ENCODE data around the gene SCN5A. TPM values are rescaled to one million over a fixed set of nuclear protein-coding genes. Genes with fewer than 3 reads are reported as not detected.

SCN5A gene
- total RNA-seq, 1 experiment from 2014 or later: 0.69 TPM

DNA sequence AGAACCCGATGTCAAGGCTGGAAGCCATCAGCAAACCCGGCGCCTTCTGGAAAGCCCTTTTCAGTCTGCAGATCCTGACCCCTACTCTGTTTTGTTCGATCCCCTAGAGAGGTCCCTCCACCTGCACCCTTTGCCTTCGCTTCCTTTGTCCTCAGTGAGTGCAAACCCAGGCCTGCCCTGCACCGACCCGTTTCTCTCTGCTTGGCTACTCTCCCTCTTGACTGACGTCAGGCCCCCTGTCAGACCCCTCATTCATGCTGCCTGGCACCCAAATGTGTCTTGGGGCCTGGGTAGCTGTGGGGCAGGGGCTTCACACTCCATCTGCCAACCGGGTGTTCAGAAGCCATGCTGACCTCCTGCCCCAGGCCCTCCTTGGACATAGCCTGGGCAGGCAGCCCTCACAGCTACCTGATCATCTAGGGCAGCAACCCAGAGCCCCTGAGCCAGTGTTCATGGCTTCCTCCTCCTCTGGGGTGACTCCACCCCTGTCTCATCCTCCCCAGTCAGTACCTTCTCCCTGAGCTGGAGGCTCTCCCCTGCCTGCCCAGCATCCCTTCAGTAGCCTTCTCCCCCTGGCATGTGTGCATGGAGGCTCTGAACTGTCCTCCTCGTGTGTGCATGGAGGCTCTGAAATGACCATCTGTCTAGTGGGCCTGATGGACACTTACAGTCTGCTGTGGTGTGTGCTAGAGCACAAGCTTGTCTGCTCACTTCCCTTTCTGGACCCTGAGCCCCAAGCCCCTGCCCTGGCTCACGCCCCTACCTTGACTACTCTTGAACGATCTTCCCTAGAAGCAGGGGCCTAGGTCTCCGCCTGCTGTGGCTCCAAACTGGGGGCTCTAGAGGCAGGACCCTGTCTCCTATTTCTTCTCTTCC is 83.9 kb downstream of the SCN5A start:
- CTCF ChIA-PET: no interaction called here
- TF ChIP-seq TCF7L2 (IDR thresholded peaks at IDR 0.05; ENCODE audit: low read depth, low read length) (no peak), POLR2AphosphoS5 (IDR thresholded peaks at IDR 0.05; ENCODE audit: low read depth, low read length) (no peak), REST (IDR thresholded peaks at IDR 0.05; ENCODE audit: insufficient read depth in 1 of 2, low read depth in 2 of 2, low read length in 1 of 2) (no peak), SIN3A (IDR thresholded peaks at IDR 0.05; ENCODE audit: borderline replicate concordance, insufficient read depth, low read depth, low read length) (no peak)
- intact Hi-C loops (cut with micrococcal nuclease; ENCODE audit: unreplicated experiment): no loop called here
- POLR2A ChIA-PET: no interaction called here
- Histone ChIP-seq H3K36me3 (ENCODE audit: control insufficient read depth, insufficient read depth, low read length) (no peaks in the 10 kb centered on the region), H3K4me1 (ENCODE audit: control insufficient read depth, insufficient read depth, low read length) (no peaks in the 10 kb centered on the region), H3K4me3 (ENCODE audit: low read depth in 2 of 2, low read length in 2 of 2) (no peak overlapping the region), H3K9me3 (ENCODE audit: control insufficient read depth, insufficient read depth, low read depth, low read length) (no peaks in the 10 kb centered on the region), H3K27ac (ENCODE audit: low read length) (no peak overlapping the region), H3K27me3 (ENCODE audit: control insufficient read depth, insufficient read depth, low read length) (no peaks in the 10 kb centered on the region; the same call in 1 of the 2 replicates)
- no peak for DNase-seq (ENCODE audit: low read depth, low spot score)
- no peak; the same call in 1 of the 2 replicates for ATAC-seq
- no TSS peak for BruUV-seq (replicated peaks)
- in situ Hi-C loops (cut with HindIII; ENCODE audit: low pct_unique_long_range_greater_than_20kb, low sequenced_read_pairs): no loop called here

DNA sequence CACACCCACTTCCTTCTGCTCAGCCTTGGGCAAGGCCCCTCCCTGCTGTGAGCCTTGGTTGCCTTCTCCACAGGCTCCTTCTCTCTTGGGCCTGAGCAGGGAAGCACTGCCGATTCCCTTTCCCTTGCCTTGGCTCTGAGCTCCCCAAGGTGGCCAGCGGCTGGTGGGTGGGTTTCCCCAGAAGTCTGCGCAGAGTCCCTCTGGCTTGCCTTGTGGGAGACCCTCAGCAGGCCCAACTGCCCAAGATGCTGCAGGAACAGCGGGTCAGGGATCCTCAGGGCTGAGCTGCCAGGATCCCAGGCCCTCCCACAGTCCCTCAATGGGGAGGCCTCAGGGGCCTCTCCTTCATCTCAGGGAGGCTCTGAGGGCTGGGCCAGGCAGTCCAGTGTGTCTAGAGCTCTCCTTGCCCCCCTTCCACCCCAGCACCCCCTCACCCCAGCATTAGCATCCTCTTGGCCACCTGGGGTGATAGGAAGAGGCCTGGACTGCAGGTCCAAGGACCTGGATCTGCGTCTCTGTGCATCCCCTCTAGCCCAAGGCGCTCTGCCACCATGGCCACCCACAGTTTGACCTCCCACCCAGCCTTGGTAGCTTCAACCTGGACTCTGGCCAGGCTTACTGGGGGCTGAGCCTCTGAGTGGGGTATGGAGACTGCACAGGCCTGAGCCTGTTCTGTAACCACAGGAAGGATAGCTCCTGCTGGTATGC is 84.7 kb downstream of the SCN5A start:
- Histone ChIP-seq H3K27me3 (ENCODE audit: control insufficient read depth, insufficient read depth, low read length) (no peaks in the 10 kb centered on the region; the same call in 1 of the 2 replicates), H3K9me3 (ENCODE audit: control insufficient read depth, insufficient read depth, low read depth, low read length) (no peaks in the 10 kb centered on the region), H3K4me1 (ENCODE audit: control insufficient read depth, insufficient read depth, low read length) (no peaks in the 10 kb centered on the region), H3K4me3 (ENCODE audit: low read depth in 2 of 2, low read length in 2 of 2) (no peak overlapping the region), H3K36me3 (ENCODE audit: control insufficient read depth, insufficient read depth, low read length) (no peaks in the 10 kb centered on the region), H3K27ac (ENCODE audit: low read length) (no peak overlapping the region)
- no peak for DNase-seq (ENCODE audit: low read depth, low spot score)
- in situ Hi-C loops (cut with HindIII; ENCODE audit: low pct_unique_long_range_greater_than_20kb, low sequenced_read_pairs) (no loop called here), intact Hi-C loops (cut with micrococcal nuclease; ENCODE audit: unreplicated experiment) (no loop called here)
- POLR2A ChIA-PET: no interaction called here
- TF ChIP-seq, protein P1, sequence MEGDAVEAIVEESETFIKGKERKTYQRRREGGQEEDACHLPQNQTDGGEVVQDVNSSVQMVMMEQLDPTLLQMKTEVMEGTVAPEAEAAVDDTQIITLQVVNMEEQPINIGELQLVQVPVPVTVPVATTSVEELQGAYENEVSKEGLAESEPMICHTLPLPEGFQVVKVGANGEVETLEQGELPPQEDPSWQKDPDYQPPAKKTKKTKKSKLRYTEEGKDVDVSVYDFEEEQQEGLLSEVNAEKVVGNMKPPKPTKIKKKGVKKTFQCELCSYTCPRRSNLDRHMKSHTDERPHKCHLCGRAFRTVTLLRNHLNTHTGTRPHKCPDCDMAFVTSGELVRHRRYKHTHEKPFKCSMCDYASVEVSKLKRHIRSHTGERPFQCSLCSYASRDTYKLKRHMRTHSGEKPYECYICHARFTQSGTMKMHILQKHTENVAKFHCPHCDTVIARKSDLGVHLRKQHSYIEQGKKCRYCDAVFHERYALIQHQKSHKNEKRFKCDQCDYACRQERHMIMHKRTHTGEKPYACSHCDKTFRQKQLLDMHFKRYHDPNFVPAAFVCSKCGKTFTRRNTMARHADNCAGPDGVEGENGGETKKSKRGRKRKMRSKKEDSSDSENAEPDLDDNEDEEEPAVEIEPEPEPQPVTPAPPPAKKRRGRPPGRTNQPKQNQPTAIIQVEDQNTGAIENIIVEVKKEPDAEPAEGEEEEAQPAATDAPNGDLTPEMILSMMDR (IDR thresholded peaks at IDR 0.05): no peak
- TF ChIP-seq SIN3A (IDR thresholded peaks at IDR 0.05; ENCODE audit: borderline replicate concordance, insufficient read depth, low read depth, low read length): no peak
- TF ChIP-seq TCF7L2 (IDR thresholded peaks at IDR 0.05; ENCODE audit: low read depth, low read length): no peak
- no peak for TF ChIP-seq REST (IDR thresholded peaks at IDR 0.05; ENCODE audit: insufficient read depth in 1 of 2, low read depth in 2 of 2, low read length in 1 of 2)
- TF ChIP-seq POLR2AphosphoS5 (IDR thresholded peaks at IDR 0.05; ENCODE audit: low read depth, low read length): no peak
- no peak for ATAC-seq
- CTCF ChIA-PET: no interaction called here
- BruUV-seq (replicated peaks): no TSS peak

All from Panc1 (cell line).